GM18517 (cell line): Measurements from ENCODE around the gene ALDH16A1.
"Not testable (repeated sequence)": the region's sequence is repeated elsewhere in the genome, so short reads cannot be mapped to it uniquely, and the experiment has no call there.

Experiments
- ATAC-seq: cut with Tn5 transposase; IDR thresholded peaks from one replicate; pipeline ENCODE4 v1.9.1; 2021; ENCODE audit warnings: mild to moderate bottlenecking, moderate library complexity; ENCODE audit not compliant: unreplicated experiment

ALDH16A1 gene

GRCh38 chr19:49461656-49462055 lies 8.6 kb downstream of the ALDH16A1 start:
- ATAC-seq: no peak

GRCh38 chr19:49462492-49462891 lies 9.5 kb downstream of the ALDH16A1 start:
- no peak for ATAC-seq

- ATAC-seq: no peak
These were observed 11.1 kb downstream of the ALDH16A1 start for GRCh38 chr19:49463960-49464740.

GRCh38 chr19:49465371-49465770 lies 12.3 kb downstream of the ALDH16A1 start:
- ATAC-seq: no peak

- ATAC-seq: no peak
These were observed 15.2 kb downstream of the ALDH16A1 start for GRCh38 chr19:49468199-49468598.

GRCh38 chr19:49468746-49469447 lies 15.9 kb downstream of the ALDH16A1 start:
- peak; percentile 40 for ATAC-seq

- peak; percentile 54 for ATAC-seq
These were observed 17.0 kb downstream of the ALDH16A1 start for GRCh38 chr19:49469828-49470614.

GRCh38 chr19:49470615-49470978 lies 17.6 kb downstream of the ALDH16A1 start:
- peak; percentile 12 for ATAC-seq

- ATAC-seq: no peak
These were observed 19.9 kb downstream of the ALDH16A1 start for GRCh38 chr19:49472936-49473335.

GRCh38 chr19:49473501-49473867 lies 20.5 kb downstream of the ALDH16A1 start:
- not testable (repeated sequence) for ATAC-seq

- ATAC-seq: peak; percentile 62
These were observed 21.0 kb downstream of the ALDH16A1 start, which contains the start of gene FLT3LG for GRCh38 chr19:49473868-49474541. FLT3LG (plus strand) TSS chr19:49474215; CDS start chr19:49474640, 425 bp downstream.

- ATAC-seq: no peak
These were observed 21.5 kb downstream of the ALDH16A1 start for GRCh38 chr19:49474542-49474924.

GRCh38 chr19:49475191-49475917 lies 22.3 kb downstream of the ALDH16A1 start:
- ATAC-seq: no peak

- ATAC-seq: no peak
These were observed 23.2 kb downstream of the ALDH16A1 start for GRCh38 chr19:49475995-49476880.

GRCh38 chr19:49479975-49480628 lies 27.1 kb downstream of the ALDH16A1 start:
- no peak for ATAC-seq

- no peak for ATAC-seq
These were observed 28.1 kb downstream of the ALDH16A1 start for GRCh38 chr19:49481020-49481683.

- no peak for ATAC-seq
These were observed 33.2 kb downstream of the ALDH16A1 start for GRCh38 chr19:49486232-49486631.

- ATAC-seq: no peak
These were observed 33.8 kb downstream of the ALDH16A1 start for GRCh38 chr19:49486710-49487276.
